NCI-H146 (cell line): ENCODE data around the gene FRG2C.
"Not testable (repeated sequence)": the region's sequence is repeated elsewhere in the genome, so short reads cannot be mapped to it uniquely, and the experiment has no call there.

Source experiments
- DNase-seq: peaks from one replicate; lab custom pipeline; 2025; lab: John Stamatoyannopoulos, UW

The FRG2C gene

DNA sequence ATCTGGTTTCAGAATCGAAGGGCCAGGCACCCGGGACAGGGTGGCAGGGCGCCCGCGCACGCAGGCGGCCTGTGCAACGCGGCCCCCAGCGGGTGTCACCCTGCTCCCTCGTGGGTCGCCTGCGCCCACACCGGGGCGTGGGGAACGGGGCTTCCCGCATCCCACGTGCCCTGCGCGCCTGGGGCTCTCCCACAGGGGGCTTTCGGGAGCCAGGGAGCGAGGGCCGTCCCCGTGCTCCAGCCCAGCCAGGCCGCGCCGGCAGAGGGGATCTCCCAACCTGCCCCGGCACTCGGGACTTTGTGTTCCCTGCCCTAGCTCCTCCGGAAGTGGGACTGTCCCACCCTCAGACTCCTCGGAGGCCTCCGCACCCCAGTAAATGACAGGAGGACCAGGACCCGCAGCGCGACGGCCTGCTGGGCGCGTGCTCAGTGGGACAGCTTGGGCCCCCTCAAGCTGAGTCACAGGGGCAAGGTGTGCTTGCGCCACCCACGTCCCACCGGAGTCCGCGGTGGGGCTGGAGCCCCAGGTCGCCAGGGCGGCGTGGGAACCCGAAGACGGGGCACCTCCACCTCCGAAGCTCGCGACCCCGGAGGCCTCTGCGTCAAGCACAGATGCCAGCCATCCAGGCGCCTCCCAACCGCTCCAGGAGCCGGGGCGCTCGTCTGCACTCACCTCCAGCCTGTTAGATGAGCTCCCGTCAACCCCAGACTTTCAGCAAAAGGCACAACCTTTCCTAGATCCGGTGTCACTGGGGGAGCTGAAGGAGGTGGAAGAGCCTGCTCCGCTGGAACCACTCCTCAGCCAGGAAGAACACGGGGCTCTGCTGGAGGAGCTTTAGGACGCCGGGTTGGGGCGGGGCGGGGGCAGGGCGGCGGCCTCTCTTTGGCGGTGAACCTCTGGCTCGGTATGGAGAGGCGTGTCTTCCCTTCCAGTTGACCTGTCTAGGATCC, 5.5 kb downstream of the FRG2C start:
- not testable (repeated sequence) for DNase-seq

DNA sequence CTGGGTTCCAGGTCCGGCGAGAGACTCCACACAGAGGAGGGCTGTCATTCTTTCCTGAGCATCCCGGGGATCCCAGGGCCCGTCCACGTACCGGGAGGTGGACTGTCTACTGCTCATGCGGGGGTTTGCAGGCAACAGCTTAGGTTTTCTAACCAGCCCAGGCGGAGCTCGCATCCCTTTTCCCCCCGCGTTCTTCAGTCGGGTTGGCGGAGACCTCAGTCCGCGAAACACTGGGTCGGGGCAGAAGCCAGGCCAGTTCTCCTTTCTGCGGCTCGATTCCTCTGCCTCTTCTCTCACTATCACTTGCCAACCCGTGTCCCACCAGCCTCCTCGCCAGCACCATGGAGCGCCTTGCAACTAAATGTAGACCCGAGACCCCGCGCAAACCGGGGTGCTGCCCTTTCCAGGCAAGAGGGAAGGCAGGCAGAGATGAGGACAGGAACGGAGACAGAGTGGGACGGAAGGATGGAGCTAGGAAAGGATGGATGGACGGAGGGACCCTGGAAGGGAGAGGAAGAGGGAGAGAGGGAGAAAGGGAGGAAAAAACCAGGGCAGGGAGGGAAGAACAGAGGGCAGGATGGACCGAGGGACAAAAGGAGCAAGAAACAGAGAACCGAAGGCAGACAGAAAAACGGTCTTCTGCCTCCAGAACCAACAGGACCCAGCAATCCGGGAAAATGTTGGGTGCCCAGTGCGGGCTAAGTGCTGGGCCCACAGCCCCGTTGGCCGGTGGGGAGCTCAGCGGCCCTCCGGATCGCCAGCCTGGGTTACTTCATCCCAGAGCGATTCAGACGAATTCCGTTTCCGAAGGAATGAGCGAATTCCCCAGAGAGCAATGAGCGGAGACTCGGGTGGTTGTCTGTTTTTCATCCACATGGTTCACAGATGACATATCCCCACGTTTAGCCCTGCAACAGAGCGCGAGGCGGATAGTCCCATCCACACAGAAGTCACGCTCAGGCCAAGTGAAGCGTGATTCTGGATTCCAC, 6.5 kb downstream of the FRG2C start:
- DNase-seq: not testable (repeated sequence)

DNA sequence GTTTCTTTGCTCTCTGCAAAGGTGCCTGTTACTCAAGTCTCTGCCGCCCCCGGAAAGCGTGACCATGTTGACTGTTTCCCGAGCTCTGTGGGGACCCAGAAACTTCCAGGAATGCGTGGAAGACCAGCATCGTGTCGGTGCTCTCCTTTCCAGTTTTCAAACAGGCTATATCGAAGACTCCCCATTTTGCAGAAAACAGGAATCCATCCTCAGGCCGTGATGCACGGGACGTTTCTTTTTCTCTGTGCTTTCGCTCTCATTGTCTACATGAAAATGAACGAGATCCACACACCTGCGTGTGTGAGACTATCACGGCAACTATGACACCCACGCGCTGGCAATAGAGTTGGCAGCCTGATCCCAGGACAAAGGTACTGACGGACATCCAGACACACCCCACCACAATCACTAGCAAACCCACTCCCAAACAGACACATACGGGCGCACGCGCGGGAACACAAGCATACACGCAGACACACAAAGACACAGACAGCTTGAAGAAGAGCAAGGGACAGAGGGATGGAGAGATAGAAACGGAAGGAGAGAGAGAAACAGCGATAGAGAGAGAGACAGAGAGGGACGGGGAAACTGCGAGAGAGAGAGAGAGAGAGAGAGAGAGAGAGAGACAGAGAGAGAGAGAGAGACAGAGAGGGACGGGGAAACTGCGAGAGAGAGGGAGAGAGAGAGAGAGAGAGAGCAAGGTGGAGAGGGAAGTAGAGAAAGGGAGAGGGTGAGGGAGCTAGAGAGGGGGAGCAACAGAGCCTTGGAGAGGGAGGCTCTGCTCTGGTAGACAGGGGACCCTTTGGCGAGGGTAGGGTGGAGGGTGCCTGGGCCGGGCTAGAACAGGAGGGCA, 7.4 kb downstream of the FRG2C start:
- not testable (repeated sequence) for DNase-seq

DNA sequence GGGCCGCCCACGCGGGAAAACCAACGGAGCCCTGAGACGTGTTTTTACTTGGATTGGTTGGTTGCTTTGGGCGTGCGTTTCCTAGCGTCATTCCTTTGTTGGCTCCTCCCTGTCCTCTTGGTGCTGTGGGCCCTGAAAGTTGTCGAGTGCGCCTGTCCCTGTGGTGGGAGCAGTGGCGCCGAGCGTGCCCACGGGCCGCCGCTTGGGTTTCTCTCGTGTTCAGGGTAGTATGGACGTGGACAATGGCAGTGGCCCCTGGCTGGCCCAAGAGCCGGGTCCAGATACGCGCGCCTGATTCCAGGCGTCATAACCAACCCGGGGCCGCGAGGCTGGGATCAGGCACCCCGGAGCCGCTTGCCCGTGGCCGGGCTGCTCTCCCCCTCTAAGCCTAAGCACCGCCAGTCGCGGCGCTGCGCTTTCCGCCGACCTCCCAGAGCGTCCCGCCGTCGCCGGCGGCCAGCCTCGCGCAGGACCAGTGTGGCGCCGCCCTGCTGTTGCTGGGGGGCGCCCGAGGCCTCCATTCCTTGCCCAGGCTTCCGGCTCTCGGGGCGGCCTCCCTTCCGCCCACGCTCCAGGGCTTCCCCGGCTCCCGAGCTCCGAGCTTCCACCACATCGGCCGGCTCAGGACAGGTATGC, 8.1 kb downstream of the FRG2C start:
- DNase-seq: not testable (repeated sequence)

DNA sequence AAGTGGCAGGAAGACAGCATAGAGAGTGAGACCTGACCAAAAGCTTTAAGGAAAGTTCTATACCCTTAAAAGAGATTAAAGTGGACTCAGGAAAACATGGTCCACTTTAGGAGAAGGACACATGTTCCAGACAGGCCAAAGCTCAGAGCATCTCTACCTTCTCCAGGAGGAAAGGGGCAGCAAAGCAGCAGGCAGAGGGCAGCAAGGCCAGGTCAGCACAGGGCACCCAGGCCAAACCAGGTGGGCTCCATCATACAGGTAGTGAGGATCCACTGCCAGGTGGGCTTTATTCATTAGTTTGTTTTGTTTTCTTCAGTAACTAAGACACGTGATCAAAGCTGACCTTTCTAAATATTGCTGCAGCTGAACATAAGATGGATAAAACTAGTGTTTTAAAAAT, 19.8 kb downstream of the FRG2C start:
- not testable (repeated sequence) for DNase-seq

DNA sequence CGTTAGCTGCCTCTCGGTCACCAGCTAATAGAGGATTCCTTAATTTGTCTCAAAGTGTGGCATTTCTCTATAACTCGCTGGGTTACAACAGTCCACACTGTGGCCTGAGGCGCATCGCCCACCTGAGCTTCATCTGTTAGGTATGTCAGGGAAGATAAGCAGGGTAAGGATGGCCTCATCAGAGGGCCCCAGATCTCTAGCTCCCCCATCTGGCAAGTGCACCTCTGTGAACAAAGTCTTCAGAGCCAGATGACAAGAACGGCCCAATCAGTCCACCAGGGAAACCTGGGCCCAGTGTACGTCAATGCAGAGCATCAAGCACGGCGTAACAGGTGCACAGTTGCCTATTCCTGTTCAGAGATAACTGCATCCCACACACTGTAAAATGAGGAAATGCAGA, 23.2 kb downstream of the FRG2C start:
- no peak for DNase-seq

DNA sequence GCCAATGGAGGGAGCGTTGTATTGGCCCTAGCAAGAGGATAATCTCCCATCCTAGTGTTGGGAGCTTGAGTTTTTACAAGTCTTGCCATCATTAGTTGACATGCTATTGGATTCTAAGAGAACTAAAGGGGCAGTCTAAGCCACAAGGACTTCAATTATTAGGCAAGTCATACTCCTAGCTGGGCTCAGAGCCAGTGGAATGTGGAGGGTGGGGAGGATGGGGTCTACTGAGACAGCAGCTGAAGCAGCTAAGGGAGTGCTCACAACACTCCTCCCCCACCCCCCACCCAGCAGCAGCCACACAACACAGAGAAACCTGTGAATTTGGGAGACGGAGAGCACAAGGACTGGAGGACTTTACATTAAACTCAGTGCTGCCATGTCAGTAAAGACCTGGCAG, 27.9 kb downstream of the FRG2C start:
- DNase-seq: no peak
